A549 (cell line): ENCODE data around the gene HABP2. TPM values are rescaled to one million over a fixed set of nuclear protein-coding genes. Genes with fewer than 3 reads are reported as not detected.

Experiments used
- ATAC-seq, 2 experiments: fragments of 200-7000 bp in 1 of 2; fragments of >200 bp in 1 of 2; cut with Nextera tagmentation in 1 of 2; cut with Tn5 transposase in 1 of 2; 3 replicates each; pipeline versions ENCODE4 v1.8.0 to v1.9.1; 2018 to 2020; ENCODE audit warnings: mild to moderate bottlenecking in 1 of 2, moderate library complexity in 1 of 2
- CTCF ChIA-PET: fragments of 300-600 bp; sonication (Branson Sonifier 250); formaldehyde crosslinking; extraction: SDS; loops from one replicate; lab custom pipeline; 2021; ENCODE audit warnings: antibody characterized with exemption, inconsistent platforms; lab: Yijun Ruan, JAX
- POLR2A ChIA-PET: fragments of 350-600 bp; formaldehyde crosslinking; extraction: SDS; loops from one replicate; lab custom pipeline; 2021; ENCODE audit warnings: antibody characterized with exemption, inconsistent platforms; lab: Yijun Ruan, JAX
- DNase-seq, 2 experiments: peaks; one replicate each; pipeline versions ENCODE4 v3.0.0 to v3.0.0-alpha.2; 2011 to 2016; ENCODE audit warnings: low read depth in 1 of 2, low spot score in 1 of 2
- FAIRE-seq: peaks from 2 replicates; lab custom pipeline; 2011; peaks lifted over from hg19 to GRCh38; lab: Jason Lieb, UNC
- H3K27ac ChIP-seq, 2 experiments: fragments of >200 bp; sonication (Bioruptor Twin); formaldehyde crosslinking; 3 replicates each; pipeline ENCODE4 v1.5.1; 2016 to 2017
- H3K4me1 ChIP-seq: fragments of >200 bp; sonication (Bioruptor Twin); formaldehyde crosslinking; 3 replicates; pipeline ENCODE4 v1.6.1; 2016
- H3K4me2 ChIP-seq: fragments of >200 bp; sonication (Bioruptor Twin); formaldehyde crosslinking; 3 replicates; pipeline ENCODE4 v1.6.1; 2016
- H3K4me3 ChIP-seq: fragments of >200 bp; sonication (Bioruptor Twin); formaldehyde crosslinking; 3 replicates; pipeline ENCODE4 v1.5.1; 2016
- H3K9me3 ChIP-seq: fragments of >200 bp; sonication (Bioruptor Twin); formaldehyde crosslinking; 3 replicates; pipeline ENCODE4 v1.6.1; 2016
- CBX2 ChIP-seq: fragments of 200-600 bp; sonication (generic); IDR thresholded peaks from 2 replicates; pipeline ENCODE4 v1.6.1; 2016; ENCODE audit warnings: low read depth, mild to moderate bottlenecking, borderline replicate concordance
- CBX8 ChIP-seq: fragments of 200-600 bp; sonication (generic); IDR thresholded peaks from 2 replicates; pipeline ENCODE4 v1.6.1; 2016
- CHD2 ChIP-seq: fragments of 150-350 bp; IDR thresholded peaks from 2 replicates; pipeline ENCODE4 v1.6.1; 2014; ENCODE audit warnings: low read length; ENCODE audit not compliant: partially characterized antibody
- CTCF ChIP-seq: fragments of >200 bp; sonication (Bioruptor Twin); formaldehyde crosslinking; IDR thresholded peaks from 3 replicates; pipeline ENCODE4 v1.5.1; 2016
- FOSB ChIP-seq: fragments of 250-450 bp; sonication (Bioruptor Pico); IDR thresholded peaks from 2 replicates; pipeline ENCODE4 v1.5.0; 2020; ENCODE audit warnings: mild to moderate bottlenecking, moderate library complexity
- FOSL2 ChIP-seq, 2 experiments: fragments of 450-650 bp in 1 of 2; fragments of >200 bp in 1 of 2; sonication (Bioruptor Twin) in 1 of 2; formaldehyde crosslinking; IDR thresholded peaks; 2 replicates each; pipeline versions ENCODE4 v1.5.0 to v1.6.1; 2016 to 2020; ENCODE audit warnings: mild to moderate bottlenecking in 1 of 2, moderate library complexity in 1 of 2
- GATA3 ChIP-seq: IDR thresholded peaks from 2 replicates; pipeline ENCODE4 v1.6.1; 2012; ENCODE audit warnings: borderline replicate concordance
- HES2 ChIP-seq: fragments of >200 bp; sonication (Bioruptor Twin); formaldehyde crosslinking; IDR thresholded peaks from 2 replicates; pipeline ENCODE4 v1.6.1; 2016
- HOXA7 ChIP-seq: fragments of 250-450 bp; sonication (Bioruptor Pico); IDR thresholded peaks from 2 replicates; pipeline ENCODE4 v1.5.0; 2020; ENCODE audit warnings: mild to moderate bottlenecking, moderate library complexity
- HOXB13 ChIP-seq: fragments of 250-450 bp; sonication (Bioruptor Pico); IDR thresholded peaks from 2 replicates; pipeline ENCODE4 v1.5.0; 2020; ENCODE audit warnings: low read depth, mild to moderate bottlenecking, moderate library complexity
- HOXB5 ChIP-seq: fragments of 250-450 bp; sonication (Bioruptor Pico); IDR thresholded peaks from 2 replicates; pipeline ENCODE4 v1.5.0; 2020; ENCODE audit warnings: mild to moderate bottlenecking, moderate library complexity
- JUN ChIP-seq, 2 experiments: fragments of >200 bp; sonication (Bioruptor Twin); formaldehyde crosslinking; IDR thresholded peaks; 2 replicates in 1 of 2; 3 replicates in 1 of 2; pipeline ENCODE4 v1.6.1; 2016 to 2017
- KDM5A ChIP-seq: fragments of 200-600 bp; sonication (generic); IDR thresholded peaks from 2 replicates; pipeline ENCODE4 v1.6.1; 2016; ENCODE audit warnings: antibody characterized with exemption, mild to moderate bottlenecking
- MYC ChIP-seq: IDR thresholded peaks from 2 replicates; pipeline ENCODE4 v1.6.1; 2012; ENCODE audit warnings: mild to moderate bottlenecking, inconsistent platforms, low read length, improper control_type of control experiment, borderline replicate concordance
- POLR2AphosphoS2 ChIP-seq: conservative IDR thresholded peaks from 2 replicates; pipeline ENCODE4 v1.6.1; 2012; ENCODE audit warnings: low read length, improper control_type of control experiment, inconsistent platforms
- RCOR1 ChIP-seq: fragments of 150-350 bp; IDR thresholded peaks from 2 replicates; pipeline ENCODE4 v1.6.1; 2014; ENCODE audit warnings: antibody characterized with exemption, low read length, low read depth
- REST ChIP-seq: fragments of 200-600 bp; sonication (generic); IDR thresholded peaks from 2 replicates; pipeline ENCODE4 v1.6.1; 2016; ENCODE audit warnings: antibody characterized with exemption, mild to moderate bottlenecking, moderate library complexity
- TFCP2L1 ChIP-seq: fragments of 250-450 bp; sonication (Bioruptor Pico); IDR thresholded peaks from 2 replicates; pipeline ENCODE4 v1.5.0; 2021; ENCODE audit warnings: mild to moderate bottlenecking
- TP53 ChIP-seq: fragments of 250-450 bp; sonication (Bioruptor Pico); IDR thresholded peaks from 2 replicates; pipeline ENCODE4 v1.5.0; 2021; ENCODE audit warnings: mild to moderate bottlenecking, moderate library complexity
- ZC3H11A ChIP-seq: fragments of 450-650 bp; IDR thresholded peaks from 2 replicates; pipeline ENCODE4 v1.6.1; 2014; ENCODE audit warnings: antibody characterized with exemption, mild to moderate bottlenecking
- ZNF302 ChIP-seq: fragments of 250-450 bp; sonication (Bioruptor Pico); IDR thresholded peaks from 2 replicates; pipeline ENCODE4 v1.9.0; 2021; ENCODE audit warnings: inconsistent platforms, mild to moderate bottlenecking, moderate library complexity
- ZSCAN20 ChIP-seq: fragments of 250-450 bp; sonication (Bioruptor Pico); IDR thresholded peaks from 2 replicates; pipeline ENCODE4 v1.8.0; 2022; ENCODE audit warnings: mild to moderate bottlenecking, moderate library complexity
- WGBS: methylation state at CpG from one replicate; pipeline ENCODE4 v1.1.6; 2017; ENCODE audit errors: missing lambda C conversion rate; 5-methylcytosine and 5-hydroxymethylcytosine counted together
- polyA plus RNA-seq, 4 experiments: library from polyadenylated mRNA; depleted of rRNA in 3 of 4; stranded (reverse); fragments of >200 nt; fragmentation: RNase III in 1 of 4; extraction: RNeasy Plus Mini Kit Qiagen cat#74134 plus additional on column Dnase treatment in 1 of 4; gene quantifications; 2 replicates in 3 of 4; 3 replicates in 1 of 4; pipeline ENCODE4 v1.2.3, GENCODE V29; 2011 to 2017

The HABP2 gene
- polyA plus RNA-seq, 2 of the 4 experiments (the other 2 are of a cell fraction): 0.17 to 0.97 TPM

GRCh38 chr10:113603057-113603777 lies 50.4 kb downstream of the HABP2 start:
- FAIRE-seq: no peak
- POLR2A ChIA-PET: no interaction called here
- CTCF ChIA-PET: no interaction called here

GRCh38 chr10:113604572-113604971 lies 51.7 kb downstream of the HABP2 start:
- FAIRE-seq (no peak), ATAC-seq (no peak), DNase-seq (no peak)
- ChIA-PET CTCF (interaction anchor here (1.3 kb wide), 1 partner anchor 219 kb away, joined by 3 read pairs; no protein-coding TSS in a partner anchor), POLR2A (no interaction called here)
- Histone ChIP-seq H3K27ac (no peak overlapping the region), H3K4me3 (no peak overlapping the region), H3K4me2 (no peak overlapping the region), H3K4me1 (no peaks in the 10 kb centered on the region), H3K9me3 (peaks cover 13% of the 10 kb centered on the region)
- TF ChIP-seq CBX2 (no peak), POLR2AphosphoS2 (no peak), JUN (IDR thresholded peaks at IDR 0.05) (no peak)
- 56% methylated on average over 9 of the region's 12 CpGs for WGBS

More at GRCh38 chr10:113603057-113603777, 50.4 kb downstream of the HABP2 start:
- H3K4me2 ChIP-seq: no peak overlapping the region
- WGBS: 73% methylated on average over 13 of the region's 13 CpGs
- no peak overlapping the region for H3K4me3 ChIP-seq
- no peak overlapping the region for H3K27ac ChIP-seq
- H3K9me3 ChIP-seq: peaks cover 13% of the 10 kb centered on the region
- H3K4me1 ChIP-seq: no peaks in the 10 kb centered on the region
- ATAC-seq: no peak
- TF ChIP-seq CHD2 (no peak), KDM5A (no peak), FOSB (CRISPR knock-in tag) (no peak), HES2 (no peak), HOXA7 (no peak), HOXB5 (no peak), GATA3 (no peak), REST (no peak), TP53 (CRISPR knock-in tag) (no peak), MYC (no peak), HOXB13 (CRISPR knock-in tag) (no peak), ZC3H11A (no peak), CTCF (no peak), RCOR1 (no peak), ZNF302 (CRISPR knock-in tag) (no peak), ZSCAN20 (CRISPR knock-in tag) (no peak), CBX8 (no peak), TFCP2L1 (no peak), FOSL2 (IDR thresholded peaks at IDR 0.05) (no peak), FOSL2 (CRISPR knock-in tag; IDR thresholded peaks at IDR 0.05) (no peak)
- DNase-seq: no peak
